MV-4-11 (cell line): Measurements from ENCODE around the gene MARK3.

ENCODE experiments used
- DNase-seq: peaks from one replicate; lab custom pipeline; 2025; lab: John Stamatoyannopoulos, UW

The MARK3 gene

GRCh38 chr14:103537175-103537990 is 152.2 kb downstream of the MARK3 start:
- no peak for DNase-seq

DNA sequence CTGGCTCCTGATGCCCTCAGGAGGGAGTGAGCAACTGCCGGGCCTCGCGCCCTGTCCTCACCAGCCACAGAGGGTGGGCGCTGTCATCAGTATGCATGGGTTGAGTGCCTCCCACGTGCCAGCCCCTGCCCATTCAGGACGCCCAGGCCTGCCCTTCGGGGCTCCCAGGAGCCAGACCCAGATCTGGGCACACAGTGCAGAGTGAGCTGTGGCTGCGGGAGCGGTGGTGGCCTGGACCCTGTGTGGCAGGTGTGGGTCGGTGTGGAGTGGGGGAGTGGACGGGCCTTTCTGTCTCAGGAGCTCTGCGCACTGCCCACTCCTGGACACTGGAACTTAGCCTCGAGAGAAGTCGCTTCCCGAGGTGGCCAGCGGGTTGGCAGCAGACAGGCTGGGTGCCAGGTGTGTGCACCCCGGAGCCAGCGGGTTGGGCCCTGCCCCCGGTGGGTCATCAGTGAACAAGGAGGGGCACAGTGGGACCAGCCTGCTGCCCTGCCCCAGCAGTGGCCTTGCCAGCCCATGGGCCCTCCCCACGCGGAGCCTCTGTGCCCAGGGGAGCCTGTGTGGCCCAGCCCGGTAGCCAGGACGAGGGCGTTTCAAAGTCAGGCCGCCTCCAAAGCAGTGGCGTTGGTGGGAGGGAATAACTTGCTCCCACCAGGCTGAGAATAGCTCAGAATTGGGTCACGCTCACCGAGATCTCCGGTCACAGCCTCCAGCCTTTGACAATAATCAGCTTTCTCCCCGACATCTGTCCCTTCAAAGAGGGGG is 153.3 kb downstream of the MARK3 start:
- no peak for DNase-seq

DNA sequence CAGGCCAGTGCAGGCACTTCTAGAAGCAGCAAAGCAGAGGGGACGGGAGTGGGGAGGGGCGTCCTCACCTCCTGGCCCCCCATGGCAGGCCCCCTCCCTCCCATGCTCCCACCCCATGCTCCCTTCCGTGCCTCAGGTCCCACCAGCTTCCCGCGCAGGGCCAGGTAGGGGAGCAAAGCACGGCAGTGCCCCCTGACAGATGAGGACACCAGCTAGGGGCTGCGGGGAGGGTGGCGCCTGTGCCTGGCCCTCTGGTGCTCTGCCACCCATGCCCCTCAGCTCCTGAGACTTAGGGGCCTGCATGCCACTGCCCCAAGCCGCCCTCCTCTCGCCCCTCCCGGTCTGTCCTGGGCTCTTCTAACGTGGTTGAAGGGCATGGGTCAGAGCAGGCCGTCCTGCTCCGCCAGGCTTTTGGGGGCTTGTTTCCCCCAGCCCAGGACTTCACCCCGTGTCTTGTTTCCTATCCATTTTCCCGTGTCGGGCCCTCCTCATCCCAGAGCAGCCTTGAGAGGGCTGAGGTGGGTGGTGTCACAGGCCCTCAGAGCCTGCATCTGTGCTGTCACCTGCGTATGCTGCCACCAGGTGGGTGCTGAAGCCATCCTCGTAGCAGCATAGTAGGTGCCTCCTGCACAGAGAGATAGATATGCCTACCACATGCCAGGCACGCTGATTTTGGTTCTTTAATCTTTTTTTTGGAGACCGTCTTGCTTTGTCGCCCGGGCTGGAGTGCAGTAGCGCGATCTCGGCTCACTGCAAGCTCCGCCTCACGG is 154.0 kb downstream of the MARK3 start:
- no peak for DNase-seq

DNA sequence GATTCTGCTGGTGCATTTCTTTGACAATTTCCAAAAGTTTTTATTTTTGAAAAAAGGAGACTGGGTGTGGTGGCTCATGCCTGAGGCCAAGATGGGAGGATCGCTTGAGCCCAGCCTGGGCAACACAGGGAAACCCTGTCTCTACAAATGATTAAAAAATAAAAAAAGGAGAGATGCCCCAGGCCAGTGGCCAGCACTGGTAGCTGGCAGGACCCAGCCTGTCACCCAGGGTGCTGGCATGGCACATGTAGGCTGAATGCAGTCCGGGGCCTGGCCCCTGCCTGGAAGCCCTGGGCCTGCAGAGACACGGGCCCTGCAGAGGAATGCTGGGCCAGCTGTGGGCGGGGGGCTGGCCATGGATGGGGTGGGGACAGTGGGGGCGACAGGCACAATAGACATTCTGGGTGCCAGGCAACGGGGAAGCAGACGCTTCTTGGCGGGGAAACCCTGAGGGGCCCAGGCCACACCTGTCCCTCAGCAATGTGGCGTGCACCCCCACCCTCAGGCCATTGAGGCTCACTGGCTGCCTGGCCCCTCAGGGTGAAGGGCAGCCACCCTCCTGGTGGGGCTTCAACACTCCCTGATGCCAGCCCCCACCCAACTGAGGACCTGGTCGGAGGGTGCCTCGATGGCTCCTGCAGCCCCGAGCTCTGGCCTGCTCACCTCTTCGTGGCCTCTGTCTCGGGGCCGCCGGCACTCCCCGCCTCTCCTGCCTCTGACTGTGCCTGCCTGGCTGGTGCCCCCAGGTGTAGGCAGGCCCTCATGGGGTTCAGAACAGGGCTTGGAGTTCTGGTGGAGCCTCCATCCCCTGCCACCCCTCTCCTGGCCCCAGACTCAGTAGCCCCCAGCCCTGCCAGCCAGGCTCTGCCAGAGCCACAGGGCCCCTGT is 155.8 kb downstream of the MARK3 start:
- no peak for DNase-seq

DNA sequence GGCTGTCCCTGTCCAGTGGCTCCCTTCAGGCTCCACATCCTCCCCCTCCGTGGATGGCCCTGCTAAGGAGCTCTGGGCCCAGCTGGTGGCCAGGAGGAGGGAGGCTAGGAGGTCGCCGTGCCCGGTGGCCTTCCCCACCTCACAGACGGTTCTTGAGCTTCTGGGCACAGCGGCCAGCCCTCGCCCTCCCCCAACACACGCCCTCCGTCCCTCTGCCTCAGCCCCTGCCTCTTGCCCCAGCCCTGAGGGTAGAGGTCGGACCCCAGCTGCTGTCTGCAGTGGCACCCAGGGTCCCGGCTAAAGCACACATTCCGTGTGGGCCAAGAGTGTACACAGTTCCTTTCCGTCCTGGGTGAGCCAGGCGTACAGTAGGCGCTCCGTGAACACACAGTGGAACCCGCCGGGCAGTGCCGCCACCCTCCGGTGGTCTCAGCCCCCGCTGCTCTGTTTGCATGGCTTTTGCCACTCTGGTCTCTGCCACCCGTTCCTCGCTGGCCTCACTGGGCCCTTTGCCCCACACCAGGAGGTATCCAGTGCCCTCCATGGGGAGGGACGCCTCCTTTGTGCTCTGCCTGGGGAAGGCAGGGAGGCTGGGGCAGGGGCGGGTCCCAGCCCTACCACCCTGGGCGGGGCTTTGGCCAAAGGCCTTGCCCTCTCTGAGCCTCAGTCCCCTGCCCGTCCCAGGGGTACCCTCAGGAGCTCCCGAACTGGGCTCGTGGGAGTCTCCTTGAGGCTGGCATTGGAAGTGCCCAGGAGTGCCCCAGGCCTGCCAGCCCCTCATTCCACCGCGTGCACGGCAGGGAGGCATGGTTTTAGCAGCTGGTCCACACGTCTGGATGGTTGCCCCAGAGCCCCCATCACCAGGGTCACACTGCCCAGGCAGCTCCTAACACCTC is 156.7 kb downstream of the MARK3 start:
- no peak for DNase-seq

GRCh38 chr14:103542605-103543088 is 157.4 kb downstream of the MARK3 start:
- no peak for DNase-seq

GRCh38 chr14:103543140-103543539 is 157.9 kb downstream of the MARK3 start:
- no peak for DNase-seq

DNA sequence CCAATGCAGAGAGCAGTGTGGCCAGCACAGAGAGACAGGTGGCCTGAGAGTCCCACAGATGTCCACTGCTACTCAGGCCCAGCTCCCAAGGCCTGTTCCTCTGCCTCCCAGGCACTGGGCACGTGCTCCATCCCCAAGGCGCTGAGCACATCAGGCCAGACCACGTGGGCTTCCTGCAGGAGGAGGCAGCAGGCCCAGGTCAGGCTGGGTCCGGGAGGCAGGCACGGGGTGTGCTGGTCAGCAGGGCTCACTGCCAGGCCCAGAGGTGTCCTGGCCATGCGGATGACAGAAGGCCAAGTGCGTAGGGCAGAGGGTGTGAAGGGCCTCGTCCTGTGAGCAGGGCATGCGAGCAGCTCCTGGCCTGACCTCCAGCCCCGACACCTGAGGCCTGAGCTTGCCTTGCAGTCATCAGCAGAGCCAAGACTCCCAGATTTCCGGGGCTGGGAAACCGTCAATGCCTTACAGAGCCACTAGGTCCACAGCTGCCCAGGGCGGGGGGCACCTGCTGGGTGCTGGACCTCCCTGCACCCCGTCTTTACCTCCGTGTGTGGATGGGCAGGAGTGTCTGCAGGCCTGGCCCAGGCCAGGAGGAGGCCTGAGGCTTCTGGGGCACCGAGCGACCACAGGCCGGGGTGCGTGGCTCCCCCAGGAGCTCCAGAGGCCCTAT is 158.6 kb downstream of the MARK3 start:
- DNase-seq: no peak

GRCh38 chr14:103544388-103545218 is 159.4 kb downstream of the MARK3 start:
- DNase-seq: no peak

DNA sequence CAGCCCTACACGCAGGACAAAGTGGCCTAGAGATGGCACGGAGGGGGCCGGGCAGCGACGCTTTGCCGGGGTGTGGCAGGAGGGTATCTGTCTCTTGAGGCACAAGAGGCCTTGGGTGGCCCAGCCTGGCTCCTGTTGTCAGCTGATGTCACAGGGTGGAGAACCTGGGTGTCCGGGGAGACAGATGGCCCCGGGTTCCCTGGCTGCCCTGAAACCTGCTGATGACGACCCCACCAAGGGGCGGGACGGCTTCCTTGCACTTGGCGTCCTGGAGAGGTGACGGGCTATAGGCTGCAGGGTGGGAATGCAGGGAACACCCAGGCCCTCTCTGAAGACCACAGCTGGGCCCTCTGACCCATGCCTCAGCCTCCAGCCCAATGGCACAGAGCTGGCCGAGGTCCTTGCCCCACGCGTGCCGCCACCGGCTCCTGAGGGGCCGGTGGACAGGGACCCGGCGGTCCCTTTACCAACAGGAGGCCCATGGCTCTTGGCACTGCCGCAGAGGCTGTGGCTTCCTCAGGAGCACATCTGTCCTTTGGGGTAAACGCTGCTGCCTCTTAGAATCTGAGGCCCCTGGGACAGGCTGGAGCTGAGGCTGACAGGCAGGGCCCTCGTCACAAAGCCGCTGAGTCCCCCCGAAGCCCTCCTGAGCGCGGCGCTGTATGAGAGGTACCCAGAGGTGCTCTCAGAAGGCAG is 160.2 kb downstream of the MARK3 start:
- DNase-seq: no peak

GRCh38 chr14:103545915-103546651 is 160.9 kb downstream of the MARK3 start:
- DNase-seq: no peak

DNA sequence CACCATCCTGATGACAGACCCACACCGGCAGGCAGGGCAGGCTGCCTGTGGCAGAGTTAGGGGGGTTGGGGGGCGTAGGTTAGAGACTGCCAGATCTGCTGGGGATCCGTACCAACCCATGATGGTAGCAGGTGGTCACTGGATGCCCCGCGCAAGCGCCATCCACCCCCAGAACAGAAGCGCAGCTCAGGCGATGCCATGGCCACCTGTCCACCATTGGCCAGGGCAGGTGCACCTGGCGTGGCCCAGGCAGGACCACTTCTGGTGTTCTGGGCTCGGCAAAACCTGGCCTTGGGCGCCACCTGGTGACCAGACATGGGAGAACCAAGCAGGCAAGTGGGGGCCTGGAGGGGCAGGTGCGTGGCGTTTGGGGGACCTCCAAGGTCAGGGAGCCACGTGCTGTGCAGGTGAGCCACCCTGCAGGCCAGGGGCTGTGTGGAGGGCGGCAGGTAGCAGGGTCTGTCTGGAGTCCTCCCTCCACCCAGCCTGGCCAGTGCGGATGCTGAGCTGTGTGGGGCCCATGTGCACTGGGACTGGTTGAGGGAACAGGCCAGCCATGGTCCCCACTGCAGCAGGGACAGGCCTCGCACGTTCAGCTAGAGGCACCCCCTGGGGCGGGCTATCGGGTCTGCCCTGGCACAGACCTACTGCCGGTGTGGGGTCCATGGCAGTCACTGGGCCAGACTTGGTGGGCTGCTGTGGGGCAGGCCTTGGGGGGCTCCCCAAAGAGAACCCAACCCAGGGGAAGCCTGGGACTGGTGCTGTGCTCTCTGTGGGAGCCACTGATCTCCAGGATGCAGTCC is 161.6 kb downstream of the MARK3 start:
- no peak for DNase-seq

DNA sequence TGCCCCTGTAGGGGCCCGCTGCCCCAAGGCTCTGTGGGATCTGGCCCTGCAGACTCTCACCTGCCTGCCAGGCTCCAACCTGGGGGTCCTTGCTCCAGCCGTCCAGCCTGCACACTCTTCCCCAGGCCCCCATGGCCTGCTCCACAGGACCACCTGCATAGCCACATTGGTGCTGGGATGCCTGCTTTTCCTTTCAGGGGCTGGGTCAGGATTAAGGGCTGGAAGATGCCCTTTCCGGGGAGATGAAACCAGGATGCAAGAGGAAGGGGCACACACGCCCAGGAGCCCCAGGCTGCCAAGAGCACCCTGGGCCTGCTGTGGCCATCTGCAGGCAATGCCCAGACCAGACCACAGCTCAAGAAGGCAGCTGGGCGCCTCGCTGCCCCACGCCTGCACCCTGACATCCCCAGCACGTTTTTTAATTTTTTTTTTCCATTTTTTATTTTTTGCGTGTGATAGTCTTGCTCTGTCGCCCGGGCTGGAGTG is 162.3 kb downstream of the MARK3 start:
- no peak for DNase-seq

DNA sequence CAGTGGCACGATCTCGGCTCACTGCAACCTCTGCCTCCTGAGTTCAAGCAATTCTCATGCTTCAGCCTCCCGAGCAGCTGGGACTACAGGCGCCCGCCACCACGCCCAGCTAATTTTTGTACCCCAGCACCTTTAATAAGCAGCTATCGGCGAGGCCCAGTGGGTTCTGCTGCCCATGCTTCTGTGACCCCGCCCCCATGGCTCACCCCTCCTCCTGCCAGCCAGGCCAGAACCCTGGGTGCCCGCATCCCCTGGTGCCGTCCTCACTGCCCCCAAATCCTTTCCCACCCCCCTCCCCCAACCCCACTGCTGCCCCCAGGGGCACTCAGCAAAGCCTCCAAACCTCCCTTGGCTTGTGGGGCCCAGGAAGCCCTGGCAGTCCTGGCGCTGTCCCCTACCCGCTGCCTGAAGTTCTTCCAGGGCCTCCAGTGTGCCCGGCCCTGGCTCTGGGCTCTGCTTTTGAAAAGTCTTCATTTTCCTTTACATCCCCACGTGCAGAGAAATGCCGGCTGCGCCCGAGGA is 162.8 kb downstream of the MARK3 start:
- DNase-seq: no peak

DNA sequence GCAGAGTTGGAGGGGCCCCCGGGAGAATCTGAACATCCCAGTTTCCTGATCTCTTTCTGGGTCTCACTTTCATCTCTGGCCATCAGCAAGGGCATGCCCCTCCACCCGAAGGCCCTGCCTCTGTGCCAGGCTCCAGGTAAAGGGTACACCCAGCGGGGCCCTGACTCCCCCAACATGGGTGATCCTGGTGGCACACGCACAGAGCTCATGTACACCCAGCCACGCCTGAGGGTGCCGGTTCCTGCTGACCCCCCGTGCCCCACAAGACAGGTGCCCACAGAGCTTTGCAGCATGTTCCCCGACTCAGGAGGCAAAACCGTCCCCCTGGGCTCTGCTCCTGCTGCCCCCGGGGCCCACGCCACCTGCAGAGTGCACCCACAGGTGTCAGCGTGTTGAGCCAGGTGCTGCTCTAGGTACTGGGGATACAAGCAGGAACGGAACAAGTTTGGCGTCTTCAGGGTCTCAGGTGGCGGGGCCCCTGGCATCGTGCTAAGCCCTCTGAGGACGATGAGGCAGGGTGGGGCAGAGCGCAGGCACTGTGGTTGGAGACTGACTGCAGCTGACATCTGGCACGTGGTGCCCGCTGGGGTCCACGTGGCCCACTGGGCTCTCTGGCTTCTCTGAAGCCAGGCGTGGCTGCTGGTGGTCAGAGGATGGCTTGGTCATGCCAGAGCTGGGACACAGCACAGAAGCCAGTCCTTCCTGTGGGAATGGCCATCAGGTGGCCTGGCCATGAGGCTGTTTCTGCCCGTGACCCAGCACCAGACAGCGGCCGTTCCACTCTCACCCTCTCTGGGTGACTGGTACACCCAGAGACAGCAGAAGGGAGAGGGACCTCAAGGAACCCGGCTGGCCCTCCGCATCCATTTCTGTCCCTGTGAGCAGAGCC is 163.5 kb downstream of the MARK3 start:
- DNase-seq: no peak
